COLO668 (cell line): ENCODE measurements around the gene CADPS2.

Experiments used
- DNase-seq: peaks from one replicate; lab custom pipeline; 2025; ENCODE audit not compliant: unreplicated experiment; lab: John Stamatoyannopoulos, UW

CADPS2 gene

GRCh38 chr7:122316467-122317388, 569.5 kb downstream of the CADPS2 start:
- DNase-seq = no peak

GRCh38 chr7:122315507-122316466, 570.5 kb downstream of the CADPS2 start:
- no peak for DNase-seq

- no peak for DNase-seq
Observed at GRCh38 chr7:122314284-122314683, 572.0 kb downstream of the CADPS2 start.

- DNase-seq = no peak
Observed at GRCh38 chr7:122312789-122313188, 573.5 kb downstream of the CADPS2 start.

GRCh38 chr7:122311734-122312450, 574.4 kb downstream of the CADPS2 start:
- DNase-seq = no peak

- DNase-seq = no peak
Observed at GRCh38 chr7:122311050-122311700, 575.1 kb downstream of the CADPS2 start.

- DNase-seq = no peak
Observed at GRCh38 chr7:122310119-122311021, 575.9 kb downstream of the CADPS2 start.

- no peak for DNase-seq
Observed at GRCh38 chr7:122309421-122309820, 576.8 kb downstream of the CADPS2 start.

GRCh38 chr7:122307228-122307621, 579.0 kb downstream of the CADPS2 start:
- no peak for DNase-seq

GRCh38 chr7:122306320-122307227, 579.7 kb downstream of the CADPS2 start:
- DNase-seq = no peak

GRCh38 chr7:122305475-122306319, 580.6 kb downstream of the CADPS2 start:
- peak; percentile 71 for DNase-seq

GRCh38 chr7:122304996-122305421, 581.3 kb downstream of the CADPS2 start:
- no peak for DNase-seq

- DNase-seq = peak; percentile 54
Observed at GRCh38 chr7:122304319-122304975, 581.8 kb downstream of the CADPS2 start, which contains the start of gene FEZF1. FEZF1 (minus strand) TSS chr7:122304750; CDS start chr7:122304437, 313 bp downstream.

- peak; percentile 67 for DNase-seq
Observed at GRCh38 chr7:122303531-122304318, 582.5 kb downstream of the CADPS2 start.

- no peak for DNase-seq
Observed at GRCh38 chr7:122302761-122303530, 583.3 kb downstream of the CADPS2 start.
